ENCODE data around the gene LRRC57.

LRRC57 gene

DNA sequence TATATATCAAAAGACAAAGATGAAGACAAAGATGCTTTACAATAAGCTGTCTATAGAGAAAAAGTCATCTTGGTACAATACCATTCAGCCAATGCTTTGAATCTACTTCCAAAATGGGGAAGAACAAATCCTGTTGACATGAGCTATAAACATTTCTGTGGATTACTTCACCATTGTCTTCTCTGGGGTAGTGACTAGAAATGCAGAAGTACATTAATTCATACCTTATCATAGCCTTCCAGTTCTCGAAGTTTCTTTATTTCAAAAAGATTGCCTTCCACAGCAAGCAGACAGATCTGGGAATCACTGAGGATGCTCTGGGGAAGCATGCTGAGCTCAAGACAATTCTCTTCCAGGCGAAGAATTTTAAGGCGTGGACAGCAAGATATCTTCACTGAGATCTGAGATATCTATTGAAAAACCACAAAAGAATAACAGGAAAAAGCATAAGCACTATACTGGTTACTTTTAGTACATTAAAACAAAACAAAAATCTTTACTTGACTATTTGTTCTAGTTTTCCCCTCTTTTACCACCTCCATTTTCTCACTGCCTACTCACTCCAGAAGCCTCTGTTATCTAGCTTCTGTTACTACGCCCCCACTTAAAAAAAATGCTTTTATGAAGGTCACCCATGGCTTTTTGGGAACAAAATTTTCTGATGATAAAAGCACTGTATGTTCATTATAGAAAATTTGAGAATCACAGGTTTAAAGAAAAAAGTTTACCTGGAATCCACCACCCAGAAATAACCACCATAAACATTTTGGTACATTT lies 3.6 kb downstream of the LRRC57 start:
- TF ChIP-seq, protein P1, sequence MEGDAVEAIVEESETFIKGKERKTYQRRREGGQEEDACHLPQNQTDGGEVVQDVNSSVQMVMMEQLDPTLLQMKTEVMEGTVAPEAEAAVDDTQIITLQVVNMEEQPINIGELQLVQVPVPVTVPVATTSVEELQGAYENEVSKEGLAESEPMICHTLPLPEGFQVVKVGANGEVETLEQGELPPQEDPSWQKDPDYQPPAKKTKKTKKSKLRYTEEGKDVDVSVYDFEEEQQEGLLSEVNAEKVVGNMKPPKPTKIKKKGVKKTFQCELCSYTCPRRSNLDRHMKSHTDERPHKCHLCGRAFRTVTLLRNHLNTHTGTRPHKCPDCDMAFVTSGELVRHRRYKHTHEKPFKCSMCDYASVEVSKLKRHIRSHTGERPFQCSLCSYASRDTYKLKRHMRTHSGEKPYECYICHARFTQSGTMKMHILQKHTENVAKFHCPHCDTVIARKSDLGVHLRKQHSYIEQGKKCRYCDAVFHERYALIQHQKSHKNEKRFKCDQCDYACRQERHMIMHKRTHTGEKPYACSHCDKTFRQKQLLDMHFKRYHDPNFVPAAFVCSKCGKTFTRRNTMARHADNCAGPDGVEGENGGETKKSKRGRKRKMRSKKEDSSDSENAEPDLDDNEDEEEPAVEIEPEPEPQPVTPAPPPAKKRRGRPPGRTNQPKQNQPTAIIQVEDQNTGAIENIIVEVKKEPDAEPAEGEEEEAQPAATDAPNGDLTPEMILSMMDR (IDR thresholded peaks at IDR 0.05; ENCODE audit: insufficient read depth, low read length, missing control alignments) = no peak
- POLR2A ChIA-PET = interaction anchor here (0.6 kb wide), 1 partner anchor 28 kb away, joined by 5 read pairs; no protein-coding TSS in a partner anchor
- H3K4me3 ChIP-seq (ENCODE audit: low read depth, low read length) = no peak overlapping the region

DNA sequence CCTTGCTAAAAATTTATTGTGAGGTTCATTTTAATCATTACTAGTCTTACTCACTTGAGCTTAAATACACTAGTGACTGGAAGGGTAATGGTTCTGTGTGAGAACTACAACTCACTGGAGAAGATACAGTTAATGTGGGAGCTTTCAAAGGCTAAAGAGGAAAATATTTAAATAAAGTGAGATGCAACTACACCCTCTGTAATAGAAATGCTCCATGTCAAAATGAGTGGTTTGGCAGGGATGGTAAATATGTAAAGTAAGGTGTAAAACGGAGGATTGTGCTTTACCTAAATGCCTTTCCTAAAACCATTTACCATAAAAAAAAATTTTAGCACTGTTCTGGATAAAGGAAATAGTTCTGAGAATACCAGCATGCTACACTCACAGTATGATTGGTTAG lies 15.3 kb downstream of the LRRC57 start:
- ChIA-PET POLR2A (no interaction called here), CTCF (no interaction called here)
- TF ChIP-seq, protein P1 (IDR thresholded peaks at IDR 0.05; ENCODE audit: insufficient read depth, low read length, missing control alignments) = no peak

More for the DNA sequence above, 3.6 kb downstream of the LRRC57 start:
- no peak for DNase-seq (ENCODE audit: low read depth, low spot score)
- CTCF ChIA-PET = interaction anchor here (0.8 kb wide), 1 partner anchor 104 kb away, joined by 4 read pairs; no protein-coding TSS in a partner anchor

DNA sequence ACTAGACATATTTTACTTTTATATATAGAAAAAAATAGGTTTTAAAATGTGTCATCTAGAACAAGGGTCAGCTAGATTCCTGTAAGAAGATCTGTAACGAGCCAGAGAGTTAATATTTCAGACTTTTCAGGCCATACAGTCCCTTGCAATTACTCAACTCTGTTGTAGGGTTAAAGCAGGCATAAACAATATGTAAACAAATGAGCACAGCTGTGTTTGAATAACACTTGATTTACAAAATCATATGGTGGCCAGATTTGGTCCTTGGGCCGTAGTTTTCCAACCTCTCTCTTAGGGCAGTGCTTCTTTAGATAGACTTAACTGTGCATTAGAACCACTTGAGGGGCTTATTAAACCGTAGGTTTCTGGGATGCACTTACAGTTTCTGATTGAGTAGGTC lies 19.6 kb downstream of the LRRC57 start:
- POLR2A ChIA-PET = no interaction called here
- DNase-seq (ENCODE audit: low read depth, low spot score) = no peak
- no peak overlapping the region for H3K4me3 ChIP-seq (ENCODE audit: low read depth, low read length)
- CTCF ChIA-PET = interaction anchor here (1.7 kb wide), 1 partner anchor 122 kb away, joined by 3 read pairs; no protein-coding TSS in a partner anchor
- TF ChIP-seq, protein P1 (IDR thresholded peaks at IDR 0.05; ENCODE audit: insufficient read depth, low read length, missing control alignments) = no peak

More for the DNA sequence above, 15.3 kb downstream of the LRRC57 start:
- DNase-seq (ENCODE audit: low read depth, low spot score) = no peak
- no peak overlapping the region for H3K4me3 ChIP-seq (ENCODE audit: low read depth, low read length)

DNA sequence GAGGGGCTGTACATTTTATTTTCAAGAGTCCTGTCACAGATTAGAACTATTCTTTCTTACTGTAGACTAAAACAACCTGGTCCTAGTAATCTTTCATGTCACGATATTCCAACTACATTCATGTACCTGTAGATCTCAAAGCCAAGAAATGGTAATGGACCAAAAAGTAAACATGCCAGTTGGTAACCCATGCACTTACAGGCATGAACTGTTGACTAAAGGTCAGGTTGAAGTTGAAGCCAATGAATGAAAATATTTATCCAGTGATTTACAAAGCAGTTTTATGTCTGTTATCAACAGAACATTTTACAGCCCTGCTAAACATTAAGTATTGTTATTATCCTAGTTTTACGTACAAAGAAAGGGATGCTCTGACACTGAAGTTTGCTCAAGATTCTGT lies 25.3 kb downstream of the LRRC57 start:
- TF ChIP-seq, protein P1 (IDR thresholded peaks at IDR 0.05; ENCODE audit: insufficient read depth, low read length, missing control alignments) = no peak
- no peak overlapping the region for H3K4me3 ChIP-seq (ENCODE audit: low read depth, low read length)
- no peak for DNase-seq (ENCODE audit: low read depth, low spot score)
- POLR2A ChIA-PET = no interaction called here
- CTCF ChIA-PET = no interaction called here

DNA sequence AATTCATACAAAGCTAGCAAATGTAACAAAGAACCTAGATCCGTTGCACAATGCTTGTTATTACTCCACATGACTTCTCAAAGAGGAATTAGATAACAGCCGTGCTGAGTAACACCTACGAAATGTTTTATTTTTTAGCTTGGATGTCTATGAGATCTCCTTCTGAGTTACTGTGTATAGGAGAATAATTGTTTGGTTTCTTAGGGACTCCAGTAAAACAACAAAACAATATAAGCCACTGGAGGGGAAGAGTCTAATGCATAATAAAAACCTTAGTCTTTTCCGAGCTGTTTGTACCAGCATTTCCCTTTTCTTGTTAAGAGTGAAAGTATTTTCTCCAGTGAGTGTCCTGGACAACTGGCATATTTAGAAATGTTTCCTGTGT lies 37.6 kb downstream of the LRRC57 start:
- TF ChIP-seq, protein P1 (IDR thresholded peaks at IDR 0.05; ENCODE audit: insufficient read depth, low read length, missing control alignments) = no peak
- no peak overlapping the region for H3K4me3 ChIP-seq (ENCODE audit: low read depth, low read length)
- no peak for DNase-seq (ENCODE audit: low read depth, low spot score)
- CTCF ChIA-PET = interaction anchor here (1.0 to 1.5 kb wide), 2 partner anchors 9 to 11 kb away, joined by 3 to 6 read pairs; no protein-coding TSS in a partner anchor
- POLR2A ChIA-PET = interaction anchor here (0.9 kb wide), 1 partner anchor 16 kb away, joined by 3 read pairs; no protein-coding TSS in a partner anchor

GRCh38 chr15:42510258-42511006 lies 38.2 kb downstream of the LRRC57 start:
- POLR2A ChIA-PET = interaction anchor here (0.9 kb wide), 1 partner anchor 15 kb away, joined by 3 read pairs; no protein-coding TSS in a partner anchor
- no peak for DNase-seq (ENCODE audit: low read depth, low spot score)
- TF ChIP-seq, protein P1 (IDR thresholded peaks at IDR 0.05; ENCODE audit: insufficient read depth, low read length, missing control alignments) = no peak
- CTCF ChIA-PET = interaction anchor here (1.0 to 1.6 kb wide), 3 partner anchors 8 to 11 kb away, joined by 3 to 6 read pairs (median 3); no protein-coding TSS in a partner anchor
- H3K4me3 ChIP-seq (ENCODE audit: low read depth, low read length) = no peak overlapping the region
